HEK293T (cell line): ENCODE data around the gene SRP19.
"Not testable (repeated sequence)": the region's sequence is repeated elsewhere in the genome, so short reads cannot be mapped to it uniquely, and the experiment has no call there.

ENCODE experiments used
- CTCF ChIA-PET: fragments of 350-600 bp; formaldehyde crosslinking; extraction: SDS; loops from one replicate; lab custom pipeline; 2021; ENCODE audit warnings: antibody characterized with exemption, inconsistent platforms; lab: Yijun Ruan, JAX
- POLR2A ChIA-PET: fragments of 350-600 bp; formaldehyde crosslinking; extraction: SDS; loops from one replicate; lab custom pipeline; 2020; ENCODE audit warnings: antibody characterized with exemption, inconsistent platforms; lab: Yijun Ruan, JAX
- DNase-seq: peaks from one replicate; pipeline ENCODE4 v3.0.0; 2012; ENCODE audit warnings: mixed read lengths; ENCODE audit errors: extremely low spot score
- ARNT ChIP-seq: fragments of 450-650 bp; IDR thresholded peaks from 2 replicates; pipeline ENCODE4 v1.6.1; 2017; ENCODE audit warnings: mild to moderate bottlenecking
- BHLHE40 ChIP-seq: fragments of 450-650 bp; IDR thresholded peaks from 2 replicates; pipeline ENCODE4 v1.6.1; 2016; ENCODE audit warnings: mild to moderate bottlenecking, moderate library complexity, borderline replicate concordance
- CTBP1 ChIP-seq: fragments of 450-650 bp; IDR thresholded peaks from 2 replicates; pipeline ENCODE4 v1.6.1; 2016; ENCODE audit warnings: borderline replicate concordance
- ELF4 ChIP-seq: fragments of 450-650 bp; IDR thresholded peaks from 2 replicates; pipeline ENCODE4 v1.6.1; 2017; ENCODE audit warnings: antibody characterized with exemption
- FOXA1 ChIP-seq: fragments of 450-650 bp; IDR thresholded peaks from 2 replicates; pipeline ENCODE4 v1.6.1; 2016; ENCODE audit warnings: mild to moderate bottlenecking
- FOXK2 ChIP-seq: fragments of 450-650 bp; IDR thresholded peaks from 2 replicates; pipeline ENCODE4 v1.6.1; 2016; ENCODE audit warnings: mild to moderate bottlenecking
- FOXM1 ChIP-seq: fragments of 450-650 bp; IDR thresholded peaks from 2 replicates; pipeline ENCODE4 v1.6.1; 2017; ENCODE audit warnings: mild to moderate bottlenecking, borderline replicate concordance
- HDGF ChIP-seq: fragments of 450-650 bp; IDR thresholded peaks from 2 replicates; pipeline ENCODE4 v1.6.1; 2017; ENCODE audit warnings: antibody characterized with exemption, borderline replicate concordance
- L3MBTL2 ChIP-seq: fragments of 450-650 bp; conservative IDR thresholded peaks from 2 replicates; pipeline ENCODE4 v1.6.1; 2016; ENCODE audit warnings: mild to moderate bottlenecking
- LEF1 ChIP-seq: fragments of 450-650 bp; IDR thresholded peaks from 2 replicates; pipeline ENCODE4 v1.6.1; 2017; ENCODE audit warnings: mild to moderate bottlenecking, borderline replicate concordance
- NFRKB ChIP-seq: fragments of 450-650 bp; IDR thresholded peaks from 2 replicates; pipeline ENCODE4 v1.6.1; 2016; ENCODE audit warnings: mild to moderate bottlenecking, moderate library complexity
- PKNOX1 ChIP-seq: fragments of 450-650 bp; IDR thresholded peaks from 2 replicates; pipeline ENCODE4 v1.6.1; 2016
- SP1 ChIP-seq: fragments of 450-650 bp; IDR thresholded peaks from 2 replicates; pipeline ENCODE4 v1.6.1; 2017
- SUZ12 ChIP-seq: fragments of 450-650 bp; IDR thresholded peaks from 2 replicates; pipeline ENCODE4 v1.6.1; 2016; ENCODE audit warnings: mild to moderate bottlenecking
- TARDBP ChIP-seq: fragments of 450-650 bp; IDR thresholded peaks from 2 replicates; pipeline ENCODE4 v1.6.1; 2016
- ZNF384 ChIP-seq: fragments of 450-650 bp; IDR thresholded peaks from 2 replicates; pipeline ENCODE4 v1.6.1; 2016

Gene SRP19

GRCh38 chr5:112878760-112879159 is 17.7 kb downstream of the SRP19 start:
- ChIA-PET POLR2A (interaction anchor here (1.0 kb wide), 1 partner anchor 18 kb away, joined by 4 read pairs; the partner anchor contains the start of gene SRP19), CTCF (no interaction called here)
- TF ChIP-seq ARNT (no peak), FOXK2 (no peak), TARDBP (no peak), FOXM1 (no peak), ZNF384 (no peak)
- DNase-seq: no peak

GRCh38 chr5:112880219-112880964 is 19.3 kb downstream of the SRP19 start:
- no peak for TF ChIP-seq ARNT
- TF ChIP-seq FOXA1: no peak
- TF ChIP-seq FOXM1: no peak
- TF ChIP-seq NFRKB: no peak
- TF ChIP-seq TARDBP: no peak
- TF ChIP-seq CTBP1: no peak
- no peak for TF ChIP-seq FOXK2
- TF ChIP-seq L3MBTL2: no peak
- no peak for TF ChIP-seq BHLHE40
- no peak for TF ChIP-seq PKNOX1
- TF ChIP-seq SP1: no peak
- no peak for TF ChIP-seq ELF4
- no peak for TF ChIP-seq LEF1
- no peak for TF ChIP-seq ZNF384
- TF ChIP-seq SUZ12: no peak
- TF ChIP-seq HDGF: no peak
- no peak for DNase-seq
- CTCF ChIA-PET: interaction anchor here (0.7 kb wide), 1 partner anchor 9 kb away, joined by 4 read pairs; no protein-coding TSS in a partner anchor
- POLR2A ChIA-PET: interaction anchor here (1.1 to 1.4 kb wide), 2 partner anchors 20 to 40 kb away, joined by 3 to 5 read pairs; partner anchors contain the start of gene SRP19

GRCh38 chr5:112883192-112883591 is 22.1 kb downstream of the SRP19 start:
- TF ChIP-seq BHLHE40 (no peak), LEF1 (no peak), NFRKB (no peak), CTBP1 (no peak), SUZ12 (no peak), ZNF384 (no peak), HDGF (no peak), FOXA1 (no peak), ELF4 (no peak), TARDBP (no peak), SP1 (no peak)
- ChIA-PET CTCF (interaction anchor here (1.3 kb wide), 1 partner anchor 14 kb away, joined by 4 read pairs; no protein-coding TSS in a partner anchor), POLR2A (interaction anchor here (1.0 kb wide), 1 partner anchor 93 kb away, joined by 3 read pairs; the partner anchor contains the start of gene DCP2)
- no peak for DNase-seq

GRCh38 chr5:112885001-112885400 is 23.9 kb downstream of the SRP19 start:
- ChIA-PET POLR2A (no interaction called here), CTCF (no interaction called here)
- DNase-seq: no peak
- TF ChIP-seq ELF4: no peak
- no peak for TF ChIP-seq FOXA1
- no peak for TF ChIP-seq L3MBTL2
- TF ChIP-seq BHLHE40: no peak
- TF ChIP-seq FOXM1: no peak
- TF ChIP-seq SP1: no peak
- no peak for TF ChIP-seq CTBP1
- no peak for TF ChIP-seq PKNOX1
- TF ChIP-seq NFRKB: no peak
- TF ChIP-seq ARNT: no peak
- no peak for TF ChIP-seq SUZ12
- TF ChIP-seq LEF1: no peak
- no peak for TF ChIP-seq FOXK2
- TF ChIP-seq HDGF: no peak
- no peak for TF ChIP-seq TARDBP
- TF ChIP-seq ZNF384: no peak

GRCh38 chr5:112886975-112887374 is 25.9 kb downstream of the SRP19 start:
- ChIA-PET POLR2A (no interaction called here), CTCF (interaction anchor here (1.1 kb wide), 1 partner anchor 89 kb away, joined by 3 read pairs; no protein-coding TSS in a partner anchor)
- no peak for TF ChIP-seq ELF4
- no peak for TF ChIP-seq ARNT
- no peak for TF ChIP-seq FOXM1
- no peak for DNase-seq

GRCh38 chr5:112892066-112892465 is 31.0 kb downstream of the SRP19 start:
- DNase-seq, CTCF ChIA-PET, POLR2A ChIA-PET: not testable (repeated sequence)

GRCh38 chr5:112892776-112893175 is 31.7 kb downstream of the SRP19 start:
- ChIA-PET CTCF (no interaction called here), POLR2A (no interaction called here)
- DNase-seq: no peak
- TF ChIP-seq L3MBTL2: no peak
